Stimulated activated CD8-positive, alpha-beta memory T cell treated with anti-CD3 and anti-CD28 coated beads, Interleukin-12 subunit alpha, Interleukin-12 subunit beta, amount 100 ng/mL, for 1 hour (primary cell): ENCODE data around the gene FAM89B.
A peak's percentile ranks its signal among the peaks of the same experiment; 100 is the strongest.

ENCODE experiments used
- DNase-seq: peaks from one replicate; pipeline ENCODE4 v3.0.0-alpha.2; 2020; ENCODE audit warnings: low read depth

FAM89B gene

DNA sequence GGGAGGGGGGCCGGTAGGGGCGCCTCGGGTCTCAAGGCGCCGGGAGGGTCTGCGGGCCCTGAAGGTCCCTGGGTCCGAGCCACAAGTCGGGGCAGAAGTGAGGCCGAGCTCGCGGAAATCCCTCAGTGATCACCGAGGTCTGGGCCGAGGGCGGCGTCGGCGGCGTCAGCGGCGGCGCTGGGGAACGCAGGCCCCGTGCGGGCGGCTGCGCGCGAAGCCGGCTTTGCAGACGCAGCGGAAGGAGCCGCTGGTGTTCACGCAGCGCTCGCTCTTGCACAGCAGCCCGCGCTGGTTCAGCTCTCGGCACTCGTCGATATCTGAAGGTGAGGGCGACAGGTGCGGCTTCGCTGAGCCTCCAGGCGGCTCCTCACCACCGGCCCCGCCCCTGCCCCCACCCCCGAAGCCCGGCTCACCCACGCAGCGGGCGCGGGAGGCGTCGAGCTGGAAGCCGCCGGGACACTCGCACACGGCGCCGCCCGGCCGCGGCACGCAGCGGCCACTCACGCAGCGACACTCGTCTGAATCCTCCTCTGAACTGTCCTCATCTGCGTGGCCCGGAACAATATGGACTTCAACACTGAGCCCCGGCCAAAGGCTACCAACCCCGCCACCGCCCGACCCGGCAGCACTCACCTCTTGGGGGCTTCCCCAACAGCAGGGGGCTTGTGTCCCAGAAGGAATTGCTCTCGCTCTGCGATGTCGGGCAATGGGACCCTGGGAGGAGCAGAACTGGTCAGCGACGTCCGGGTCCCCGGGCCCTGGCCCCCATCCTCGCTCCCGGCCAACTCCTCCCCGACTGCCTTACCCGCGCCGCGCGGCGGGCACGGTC lies 33.2 kb upstream of the FAM89B start:
- DNase-seq: no peak

DNA sequence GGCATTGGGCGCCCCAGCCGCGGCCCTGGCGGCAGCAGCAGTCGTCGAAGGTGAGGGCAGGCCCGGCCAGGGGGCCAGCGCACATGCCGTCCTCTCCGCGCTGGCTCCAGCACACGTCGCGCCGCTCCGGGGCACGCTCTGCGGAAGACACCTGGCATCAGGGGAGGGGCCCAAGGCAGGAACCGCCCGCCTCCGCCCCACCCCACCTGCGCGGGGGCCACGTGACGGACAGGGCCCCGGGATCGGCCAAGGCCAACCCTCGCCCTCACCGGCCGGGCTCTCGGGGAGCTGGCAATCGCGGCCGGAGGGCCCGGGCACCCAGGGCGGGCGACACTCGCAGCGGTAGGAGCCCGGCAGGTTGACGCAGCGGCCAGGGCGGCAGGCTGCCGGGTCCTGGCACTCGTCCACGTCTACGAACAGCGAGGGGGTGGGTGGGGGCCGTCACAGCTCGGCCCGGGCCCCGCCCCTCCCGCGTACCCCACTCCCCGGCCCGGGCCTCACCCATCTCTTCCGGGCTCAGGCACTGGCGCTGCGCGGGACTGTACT lies 32.5 kb upstream of the FAM89B start:
- no peak for DNase-seq

DNA sequence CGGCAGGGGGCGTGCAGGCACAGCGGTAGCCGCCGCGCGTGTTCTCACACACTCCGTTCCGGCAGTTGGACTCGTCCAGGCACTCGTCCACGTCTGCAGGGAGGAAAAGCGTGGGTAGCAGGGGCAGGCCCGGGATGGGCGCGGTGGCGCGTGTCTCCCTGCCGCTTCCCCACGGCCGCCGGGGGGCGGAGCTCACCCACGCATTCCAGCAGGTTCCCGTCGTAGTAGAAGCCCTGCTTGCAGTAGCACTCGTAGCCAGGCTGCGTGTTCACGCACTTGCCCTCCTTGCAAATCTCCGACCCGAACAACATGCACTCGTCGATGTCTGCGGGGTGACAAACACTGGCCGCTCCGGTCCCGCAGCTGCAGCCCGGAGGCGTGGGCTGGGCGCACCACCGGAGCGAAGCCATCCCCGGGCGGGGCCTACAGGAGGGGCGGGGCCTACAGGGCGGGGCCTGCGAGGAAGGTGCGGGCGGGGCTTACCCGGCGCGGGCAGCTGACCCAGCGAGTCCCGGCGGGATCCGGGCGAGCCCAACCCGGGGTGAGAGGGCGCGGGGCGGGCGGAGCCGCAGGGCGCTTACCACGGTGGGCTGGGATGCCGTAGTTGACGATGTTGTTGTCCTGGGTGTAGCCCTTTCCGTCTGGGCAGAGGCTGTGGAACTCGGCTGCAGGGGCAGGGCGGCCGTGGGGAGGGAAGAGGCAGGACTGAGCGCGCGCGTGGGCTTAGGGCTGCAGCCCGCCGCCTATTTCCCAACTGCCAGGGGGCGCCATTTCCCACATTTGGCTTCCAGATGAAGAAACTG lies 31.8 kb upstream of the FAM89B start:
- peak; percentile 75 for DNase-seq

DNA sequence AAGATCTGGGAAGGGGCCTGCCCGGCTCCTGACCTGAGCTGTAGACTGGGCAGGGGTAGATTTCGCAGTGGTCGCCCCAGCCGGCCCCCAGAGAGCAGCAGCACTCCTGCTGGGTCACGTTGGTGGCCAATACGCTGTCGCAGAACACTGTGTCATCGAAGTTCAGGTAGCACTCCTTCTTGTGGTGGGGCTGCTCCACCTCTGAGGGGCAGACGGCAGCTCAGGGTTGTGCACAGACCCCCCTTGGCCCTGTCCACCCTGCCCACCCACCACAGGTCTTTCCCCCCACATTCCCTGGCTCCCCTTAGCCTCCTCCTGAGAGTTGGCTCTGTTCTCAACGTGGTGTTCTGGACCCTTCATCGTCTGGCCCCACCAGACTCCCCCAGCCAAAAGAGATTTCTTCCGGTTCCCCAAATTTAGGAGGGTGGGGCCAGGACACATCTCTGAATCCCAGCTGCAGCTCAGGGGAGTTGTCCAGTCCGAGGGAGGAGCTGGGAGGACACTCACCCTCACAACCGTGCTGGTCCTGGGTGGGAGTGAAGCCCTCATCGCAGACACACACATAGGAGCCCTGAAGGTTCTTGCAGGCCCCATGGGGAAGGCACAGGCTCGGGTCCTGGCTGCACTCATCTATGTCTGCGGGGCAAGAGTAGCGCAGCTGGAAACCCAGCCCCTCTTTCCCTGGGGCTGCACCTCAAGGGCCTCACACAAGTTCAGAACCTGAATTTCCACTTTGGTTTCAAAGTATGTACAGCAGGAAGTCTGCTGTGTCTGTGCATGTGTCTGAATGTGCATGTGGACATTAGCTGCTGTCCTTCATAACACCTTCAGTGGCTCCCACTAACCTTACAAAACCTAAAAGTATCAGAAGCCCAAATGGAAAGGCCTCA lies 31.0 kb upstream of the FAM89B start:
- DNase-seq: no peak

DNA sequence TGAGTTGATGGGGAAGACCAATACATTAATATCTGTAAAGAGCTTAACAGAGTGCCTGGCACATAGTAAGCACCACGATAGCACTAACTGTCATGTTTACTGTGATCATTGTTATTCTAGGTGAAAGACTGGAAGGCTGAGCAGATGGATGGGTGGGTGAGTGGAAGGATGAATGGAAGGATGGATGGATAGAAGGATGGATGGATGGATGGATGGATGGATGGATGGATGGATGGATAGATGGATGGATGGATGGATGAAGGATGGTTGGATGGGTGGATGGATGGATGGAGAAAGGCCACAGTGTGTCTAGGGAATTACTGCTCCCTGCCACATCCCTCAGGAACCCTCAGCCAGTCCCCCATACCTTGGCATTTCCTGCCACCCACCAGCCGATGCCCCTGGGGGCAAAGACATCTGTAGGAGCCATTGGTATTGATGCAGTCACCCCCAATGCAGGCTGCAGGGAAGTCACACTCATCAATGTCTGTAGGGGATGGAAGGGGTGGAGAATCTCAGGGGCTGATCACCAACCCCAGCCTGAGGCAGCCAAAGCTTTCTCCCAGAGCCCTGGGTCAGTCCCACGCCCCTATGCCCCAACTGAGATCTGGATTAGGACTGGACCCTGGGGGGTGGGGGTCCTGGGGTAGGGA lies 29.5 kb upstream of the FAM89B start:
- no peak for DNase-seq

DNA sequence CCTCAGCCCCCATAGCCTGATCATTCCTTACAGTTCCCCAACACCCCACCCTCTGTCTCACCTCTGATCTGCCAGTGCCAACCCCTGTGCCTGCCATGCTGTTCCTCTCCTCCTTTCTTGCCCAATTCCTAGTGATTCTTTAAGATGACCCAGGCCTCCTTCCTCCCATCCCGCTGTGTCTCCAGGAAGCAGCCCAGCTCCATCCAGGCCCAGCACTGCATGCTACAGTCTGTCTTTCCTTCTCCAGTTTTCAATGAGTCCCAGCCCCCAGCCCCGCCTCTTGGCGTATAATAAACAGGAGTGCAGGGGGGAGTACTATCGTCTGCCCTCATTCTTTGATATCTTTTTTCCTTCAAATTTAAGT lies 26.5 kb upstream of the FAM89B start:
- DNase-seq: no peak

DNA sequence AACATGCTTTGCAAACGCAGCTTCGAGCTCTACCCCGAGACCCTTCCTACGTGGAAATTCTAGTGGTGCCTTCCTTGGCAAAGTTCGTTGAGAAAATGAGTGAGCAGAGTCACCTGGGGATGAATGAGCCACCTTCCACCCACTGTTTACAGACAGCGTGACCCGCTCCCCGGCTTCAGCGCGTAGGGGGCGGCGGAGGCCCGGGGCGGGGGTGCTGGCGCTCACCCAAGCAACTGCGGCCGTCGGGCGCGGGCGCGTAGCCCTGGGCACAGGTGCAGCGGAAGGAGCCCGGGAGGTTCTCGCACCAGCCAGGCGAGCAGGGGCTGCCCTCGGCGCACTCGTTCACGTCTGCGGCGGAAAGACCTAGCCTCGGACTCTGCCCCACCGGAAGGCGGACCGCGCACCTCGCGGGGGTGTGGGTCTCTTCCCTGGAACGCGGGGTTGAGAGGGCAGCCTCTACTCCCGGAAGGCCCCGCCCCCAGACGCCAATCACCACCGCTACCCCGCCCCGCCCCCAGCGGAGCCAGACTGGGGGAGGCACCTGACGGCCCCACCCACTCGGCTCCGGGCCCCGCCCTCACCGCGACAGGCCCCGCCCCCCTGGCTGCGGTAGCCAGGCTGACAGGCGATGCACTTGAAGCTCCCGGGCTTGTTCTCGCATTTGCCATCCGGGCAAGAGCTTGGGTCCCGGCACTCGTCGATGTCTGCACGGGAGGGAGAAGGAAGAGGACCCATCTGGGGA lies 25.9 kb upstream of the FAM89B start:
- DNase-seq: peak; percentile 97

DNA sequence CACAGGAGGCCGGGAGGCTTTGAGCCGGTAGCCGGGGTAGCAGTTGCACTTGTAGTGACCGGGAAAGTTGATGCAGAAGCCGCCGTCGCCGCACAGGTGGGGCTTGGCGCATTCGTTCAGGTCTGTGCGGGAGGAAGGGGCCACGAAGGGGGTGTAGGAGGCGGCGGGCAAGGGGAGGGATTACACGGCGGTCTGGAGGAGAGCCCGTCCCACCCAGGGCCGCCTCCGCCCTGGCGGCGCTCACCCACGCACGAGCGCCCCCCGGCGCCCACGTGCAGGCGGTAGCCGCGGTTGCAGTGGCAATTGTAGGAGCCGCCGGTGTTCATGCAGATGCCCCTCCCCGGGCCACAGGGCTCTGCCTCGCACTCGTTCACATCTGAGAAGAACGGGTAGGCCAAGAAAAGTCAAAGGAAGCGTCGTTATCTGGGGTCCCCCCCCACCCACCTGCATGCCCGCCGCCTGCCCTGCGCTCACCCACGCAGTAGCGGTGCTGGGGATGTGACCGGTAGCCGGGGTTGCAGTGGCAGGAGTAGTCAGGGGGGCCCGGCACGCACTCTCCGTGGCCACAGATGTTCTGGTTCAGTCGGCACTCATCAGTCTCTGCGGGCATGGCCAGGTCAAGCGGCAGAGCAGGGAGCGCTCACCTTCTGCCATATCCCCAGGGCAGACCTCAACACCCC lies 24.8 kb upstream of the FAM89B start:
- DNase-seq: no peak

DNA sequence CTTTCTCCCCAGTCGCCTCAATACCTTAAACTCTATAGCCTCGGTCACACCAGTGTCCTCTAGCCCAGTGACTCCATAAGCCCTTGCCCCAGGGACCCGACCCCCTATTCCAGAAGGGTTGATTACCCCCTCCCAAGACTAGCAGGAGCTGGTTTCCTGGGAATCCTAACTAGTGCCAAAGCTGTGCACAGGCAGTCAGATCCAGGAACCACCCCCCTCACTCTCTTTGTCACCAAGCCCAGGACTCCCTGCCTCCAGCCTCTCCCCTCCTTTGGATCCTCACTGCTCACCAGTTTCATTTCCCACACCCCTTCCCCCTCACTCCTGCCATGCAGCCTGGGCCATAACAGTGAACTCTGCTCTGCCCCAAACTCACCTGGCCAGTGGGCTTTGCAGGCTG lies 23.9 kb upstream of the FAM89B start:
- no peak for DNase-seq

DNA sequence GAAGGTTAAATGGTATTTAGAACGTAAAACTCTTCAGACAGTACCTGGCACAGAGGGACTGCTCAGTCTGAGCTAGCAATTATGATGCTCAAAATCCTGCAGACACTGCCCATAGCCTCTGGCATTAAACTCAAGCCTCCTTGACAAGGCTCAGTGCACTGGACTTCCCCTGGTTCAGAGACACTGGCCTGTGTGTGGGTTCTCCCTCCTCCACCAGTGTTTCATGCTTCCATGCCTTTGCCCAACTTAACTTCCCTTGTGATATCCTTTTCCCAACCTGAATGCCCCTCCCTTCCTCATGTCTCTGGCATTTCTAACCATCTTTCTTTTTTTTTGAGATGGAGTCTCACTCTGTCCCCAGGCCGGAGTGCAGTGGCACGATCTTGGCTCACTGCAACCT lies 23.2 kb upstream of the FAM89B start:
- no peak for DNase-seq

DNA sequence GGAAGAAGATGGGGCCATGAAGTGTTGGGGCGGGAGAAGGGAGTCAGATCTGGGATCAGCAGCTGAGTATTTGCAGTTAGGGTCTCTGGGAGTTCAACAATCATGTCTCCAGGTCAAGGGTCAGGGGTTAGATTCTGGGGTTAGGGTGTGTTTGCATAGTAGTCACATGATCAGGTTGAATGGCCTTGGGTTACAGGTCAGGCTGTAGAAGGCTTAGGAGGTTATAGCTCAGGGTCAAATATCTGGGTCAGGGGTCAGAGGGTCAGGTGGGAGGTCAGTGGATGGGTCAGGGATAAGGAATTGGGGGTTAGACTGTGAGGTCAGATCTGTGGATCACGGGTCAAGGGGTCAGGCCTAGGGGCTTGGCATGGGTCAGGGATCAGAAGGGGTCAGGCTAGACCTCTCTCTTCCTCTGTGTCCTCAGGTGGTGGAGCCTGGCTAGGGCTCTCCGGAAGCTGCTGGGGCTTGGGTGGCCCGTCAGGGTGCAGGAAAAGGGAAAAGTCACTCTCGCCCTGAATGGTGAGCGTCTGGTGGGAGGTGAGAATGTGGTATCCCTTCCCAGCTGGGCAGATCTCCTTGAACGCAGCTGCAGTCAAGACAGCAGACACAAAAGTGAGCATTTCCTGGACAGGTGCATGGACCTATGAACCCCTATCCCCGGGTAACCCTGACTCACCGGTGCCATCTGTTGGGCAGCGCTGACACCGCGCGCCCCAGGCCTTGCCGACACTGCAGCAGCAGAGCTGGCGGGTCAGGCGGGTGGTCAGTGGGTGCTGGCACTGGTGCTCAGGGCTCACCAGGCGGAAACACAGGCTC lies 20.6 kb upstream of the FAM89B start:
- DNase-seq: peak; percentile 39

DNA sequence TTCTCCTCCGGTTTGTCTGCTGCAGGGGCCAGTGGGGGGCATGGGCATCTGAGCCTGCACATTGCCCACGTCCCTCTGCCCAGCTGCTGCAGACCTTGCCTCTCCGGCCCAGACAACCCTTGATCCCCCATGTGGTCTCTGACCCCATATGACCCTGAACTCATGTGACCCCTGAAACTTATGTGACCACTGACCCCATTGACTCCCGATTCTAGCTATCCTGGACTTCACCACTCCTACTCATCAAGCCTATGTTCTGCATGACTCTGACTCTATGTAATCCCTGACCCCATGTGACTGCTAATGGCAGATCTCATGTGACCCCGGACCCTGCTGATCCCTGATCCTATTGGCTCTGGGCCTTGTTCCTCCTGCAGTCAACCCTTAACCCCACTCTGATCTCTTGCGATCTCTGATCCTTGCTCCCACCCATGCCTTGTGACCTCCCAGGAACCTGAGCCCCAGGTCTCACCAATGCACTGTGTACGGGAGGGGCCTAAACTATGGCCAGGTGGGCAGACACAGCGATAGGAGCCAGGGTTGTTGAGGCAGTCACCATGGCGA lies 19.9 kb upstream of the FAM89B start:
- no peak for DNase-seq

DNA sequence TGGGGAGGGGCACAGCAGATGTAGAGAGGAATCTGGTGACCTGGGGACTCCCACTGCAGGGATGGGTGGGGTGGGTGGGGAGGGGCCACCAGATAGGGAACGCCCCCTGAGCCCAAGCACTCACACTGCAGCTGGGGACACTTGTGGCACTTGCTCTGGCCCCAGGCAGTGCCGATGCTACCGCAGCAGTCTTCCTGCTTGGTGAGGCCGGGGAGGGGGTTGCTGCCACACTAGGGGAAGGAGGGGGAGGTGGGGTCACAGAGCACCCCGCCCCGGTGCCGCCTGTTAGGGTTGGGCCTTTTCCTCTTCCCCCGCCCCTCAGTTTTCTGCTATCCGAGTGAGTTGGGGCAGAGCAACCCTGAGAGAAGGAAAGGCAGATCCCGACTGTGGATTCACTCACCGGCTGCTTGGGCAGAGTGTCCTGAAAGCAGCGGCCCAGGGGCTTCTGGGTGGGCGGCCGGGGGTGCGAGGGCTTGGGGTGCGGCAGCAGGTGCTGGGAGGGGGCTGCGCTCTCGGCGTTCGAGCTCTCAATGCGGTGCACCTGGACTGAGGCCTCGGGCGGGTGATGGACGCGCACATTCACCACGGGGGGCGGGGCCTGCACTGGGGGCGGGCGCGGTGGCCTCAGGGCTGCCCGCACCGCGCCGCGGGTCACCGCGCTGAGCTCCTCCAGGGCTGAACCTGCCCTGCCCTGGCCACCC lies 18.9 kb upstream of the FAM89B start:
- DNase-seq: peak; percentile 43

DNA sequence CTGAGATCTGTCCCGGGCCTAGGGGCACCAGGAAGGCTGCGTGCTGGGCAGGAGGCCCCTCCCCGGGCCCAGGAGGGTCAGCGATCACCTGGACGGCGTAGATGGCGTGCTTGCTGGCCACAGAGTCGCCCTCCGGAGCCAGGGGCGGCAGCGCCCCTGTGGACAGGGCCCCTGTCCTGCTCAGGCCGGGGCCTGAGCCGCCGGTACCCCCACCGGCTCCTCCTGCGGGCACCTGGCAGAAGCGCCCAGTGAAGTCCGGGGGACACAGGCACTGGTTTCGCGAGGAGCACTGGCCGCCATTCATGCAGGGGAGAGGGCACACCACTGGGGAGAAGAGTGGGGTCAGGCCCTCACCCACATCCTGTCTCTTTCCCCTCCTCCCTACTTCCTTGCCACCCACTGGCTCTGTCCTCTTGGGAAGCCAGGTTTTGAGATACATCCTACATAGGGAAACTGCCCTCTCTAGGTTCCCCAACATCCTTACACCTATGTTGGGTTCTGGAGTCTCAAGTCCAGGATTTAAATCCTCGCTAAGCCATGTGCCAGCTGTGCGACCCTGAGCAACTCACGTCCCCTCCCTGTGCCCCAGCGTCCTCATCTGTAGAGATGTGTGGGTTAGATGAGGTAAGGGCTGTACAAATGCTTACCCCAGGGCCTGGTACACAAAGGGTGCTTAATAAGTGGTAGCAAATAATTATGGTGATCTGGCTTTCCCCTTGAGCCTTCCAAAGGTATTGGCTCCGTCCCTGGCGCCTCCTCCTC lies 18.1 kb upstream of the FAM89B start:
- DNase-seq: no peak

DNA sequence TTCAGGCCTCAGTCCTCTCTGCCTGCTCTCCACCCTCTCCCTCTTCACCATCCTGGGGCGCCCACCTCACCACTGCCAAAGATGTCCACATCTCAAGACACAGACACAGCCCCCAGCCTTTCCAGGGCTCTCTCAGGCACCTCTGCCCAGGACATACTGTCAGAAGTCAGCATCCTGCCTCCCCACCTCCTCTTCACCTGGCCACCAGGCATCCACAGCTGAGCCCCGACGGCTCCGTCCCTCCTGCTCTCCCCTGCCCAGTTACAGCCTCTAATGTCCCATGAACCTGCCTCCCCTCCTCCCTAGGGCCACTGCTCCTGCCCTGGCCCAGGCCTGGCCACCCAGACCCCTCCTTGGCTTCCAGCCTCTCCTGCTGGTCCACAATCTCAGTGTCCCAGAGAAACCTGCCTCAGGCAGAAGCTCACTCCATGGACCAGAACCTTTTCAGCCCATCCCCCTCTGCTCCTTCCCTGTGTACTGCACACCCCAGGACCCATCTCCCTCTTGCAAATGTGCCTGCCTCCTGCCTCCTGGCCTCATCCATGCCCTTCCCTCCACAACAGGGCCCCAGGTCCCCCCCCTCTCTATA lies 17.4 kb upstream of the FAM89B start:
- DNase-seq: no peak

DNA sequence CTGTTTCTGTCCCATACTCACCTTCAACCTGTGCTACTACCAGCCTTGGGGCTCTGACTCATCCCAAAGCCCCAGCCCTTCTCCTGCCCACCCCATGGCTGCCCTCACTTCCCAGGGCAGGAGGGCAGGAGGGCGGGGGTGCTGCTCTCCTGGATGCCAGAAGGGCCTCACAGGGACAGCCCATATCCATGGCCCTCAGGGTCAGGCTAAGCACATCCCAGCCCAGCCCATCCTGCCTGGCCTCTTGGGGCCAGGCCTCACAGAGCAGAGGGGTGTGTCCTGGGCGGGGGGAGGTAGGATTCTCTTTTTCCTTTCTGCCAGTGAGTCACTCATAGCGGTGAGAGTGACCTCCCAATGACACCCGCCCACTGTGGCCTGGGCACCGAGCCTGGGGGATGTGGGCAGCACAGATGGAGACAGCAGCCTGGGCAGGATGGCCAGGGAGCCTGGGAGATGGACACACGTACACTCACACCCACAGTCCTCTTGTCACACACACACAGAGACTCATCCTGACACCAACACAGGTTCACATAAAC lies 16.6 kb upstream of the FAM89B start:
- DNase-seq: no peak
